ENCODE measurements around the gene GATAD2A. TPM values are rescaled to one million over a fixed set of nuclear protein-coding genes. Genes with fewer than 3 reads are reported as not detected.
A peak's percentile ranks its signal among the peaks of the same experiment; 100 is the strongest.

Gene GATAD2A
- total and polyA plus RNA-seq, 2 of the 8 experiments (the other 6 are each of a cell fraction or from before 2014, with no cell fraction given) = 38.4 to 205 TPM

DNA sequence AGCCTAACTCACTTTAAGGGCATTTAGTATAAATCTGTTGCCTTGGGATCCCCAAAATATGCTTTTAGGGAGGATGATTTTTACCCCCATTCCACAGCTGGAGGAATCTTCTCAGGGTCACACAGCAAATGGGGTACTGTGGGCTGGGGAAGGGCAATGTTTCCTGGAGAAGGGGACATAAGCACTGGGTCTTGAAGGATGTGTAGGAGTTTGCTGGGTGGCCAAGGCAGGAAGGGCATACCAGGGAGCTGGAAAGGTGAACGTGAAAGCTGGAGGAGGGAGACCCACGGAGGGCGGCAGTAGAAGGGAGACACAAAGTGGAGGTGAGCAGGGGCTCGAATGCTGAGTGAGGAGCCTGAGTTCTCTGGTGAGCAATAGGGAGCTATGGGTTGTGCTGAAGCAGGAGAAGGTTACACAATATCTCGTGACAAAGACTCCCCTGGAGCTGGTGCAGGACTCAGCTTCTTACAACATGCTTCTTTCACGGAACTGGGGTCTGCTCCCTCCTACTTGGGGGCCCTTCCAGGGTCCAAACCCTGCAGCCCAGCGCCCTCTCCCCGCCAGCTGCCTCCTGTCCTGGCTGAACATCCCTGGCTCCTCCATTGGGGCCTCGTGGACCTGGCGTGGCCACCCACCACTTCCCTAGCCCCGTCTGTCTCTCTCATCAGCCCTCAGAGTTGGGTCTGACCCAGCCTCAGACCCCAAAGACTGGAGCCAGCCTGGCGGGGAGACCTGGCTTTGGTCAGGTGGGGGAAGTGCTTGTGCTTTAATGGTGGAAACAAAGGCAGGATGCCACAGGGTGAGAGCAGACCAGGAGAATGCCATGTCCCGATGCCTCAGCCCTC, 143.7 kb downstream of the GATAD2A start:
- Histone ChIP-seq H3K79me2 (ENCODE audit: control insufficient read depth in 1 of 2, insufficient read depth in 2 of 2, low read length in 2 of 2) (no peaks in the 10 kb centered on the region), H3K23me2 (ENCODE audit: low read depth, low read length) (no peaks in the 10 kb centered on the region), H2AFZ (ENCODE audit: low read length) (no peak overlapping the region), H3K36me3 (ENCODE audit: control insufficient read depth in 2 of 4, insufficient read depth in 4 of 4, low read length in 3 of 4) (no peaks in the 10 kb centered on the region), H3K79me1 (ENCODE audit: low read depth, low read length) (no peaks in the 10 kb centered on the region), H3K4me2 (ENCODE audit: insufficient read depth in 1 of 2, low read depth in 2 of 2, low read length in 2 of 2) (no peak overlapping the region), H2BK120ac (replicated peaks; ENCODE audit: low read depth, low read length) (no peak overlapping the region), H3K9me3 (ENCODE audit: insufficient read depth in 2 of 2, low read depth in 1 of 2, low read length in 1 of 2) (no peaks in the 10 kb centered on the region), H3K4ac (replicated peaks; ENCODE audit: insufficient read length, low read depth, low read length) (no peak overlapping the region), H2BK15ac (ENCODE audit: low read length) (no peak overlapping the region), H2AK5ac (ENCODE audit: low read depth, low read length) (no peak overlapping the region), H2BK5ac (ENCODE audit: low read depth, low read length) (peak overlapping the region; percentile 8; the same call in 1 of the 2 replicates), H4K8ac (ENCODE audit: extremely low read depth, insufficient read depth, low read length) (no peak overlapping the region), H3K18ac (ENCODE audit: extremely low read depth, low read length) (no peak overlapping the region; the same call in 1 of the 2 replicates), H3K14ac (ENCODE audit: insufficient read length) (no peak overlapping the region), H3K4me3 (ENCODE audit: extremely low read depth in 1 of 4, insufficient read depth in 2 of 4, low read depth in 3 of 4, low read length in 4 of 4) (no peak overlapping the region), H3K4me1 (replicated peaks in 1 of 4; ENCODE audit: control insufficient read depth in 3 of 4, insufficient read depth in 4 of 4, low read length in 3 of 4) (no peaks in the 10 kb centered on the region; a peak in 3 of 7 replicates), H3K27ac (ENCODE audit: low read depth, low read length) (no peak overlapping the region), H3K23ac (ENCODE audit: insufficient read length) (no peak overlapping the region), H3K27me3 (replicated peaks in 1 of 4; ENCODE audit: control insufficient read depth in 3 of 4, extremely low read depth in 1 of 4, insufficient read depth in 3 of 4, low read length in 3 of 4) (no peaks in the 10 kb centered on the region; a peak in 1 of 7 replicates), H4K5ac (ENCODE audit: insufficient read length, low read depth, low read length) (no peak overlapping the region), H3K56ac (replicated peaks; ENCODE audit: insufficient read length, low read depth, low read length) (no peak overlapping the region), H4K20me1 (replicated peaks in 1 of 2; ENCODE audit: control insufficient read depth in 1 of 2, insufficient read depth in 2 of 2, low read length in 2 of 2) (no peaks in the 10 kb centered on the region), H2BK20ac (ENCODE audit: low read length) (no peak overlapping the region), H4K91ac (replicated peaks; ENCODE audit: insufficient read length, low read length) (no peak overlapping the region), H3K9ac (replicated peaks in 1 of 4; ENCODE audit: extremely low read depth in 1 of 4, low read depth in 3 of 4, low read length in 3 of 4) (no peak overlapping the region), H2BK12ac (ENCODE audit: low read depth, low read length) (no peak overlapping the region)
- FAIRE-seq (no peak), DNase-seq (ENCODE audit: low read depth in 1 of 2, low spot score in 2 of 2) (no peak)
- 82% methylated on average over 13 of the region's 13 CpGs; no CpG with 5 or more reads in 1 of the 2 experiments for WGBS, 2 experiments (ENCODE audit: extremely low coverage in 1 of 2, insufficient coverage in 1 of 2, insufficient read length in 1 of 2, insufficient replicate concordance in 2 of 2, low coverage in 1 of 2, low lambda C conversion rate in 2 of 2, missing lambda C conversion rate in 1 of 2)
- POLR2A ChIA-PET (ENCODE audit: partially characterized antibody) = interaction anchor here (1.0 to 2.3 kb wide), 4 partner anchors 10 to 20 kb away, joined by 3 to 7 read pairs (median 6); partner anchors contain the start of gene YJEFN3
- CTCF ChIA-PET (ENCODE audit: partially characterized antibody) = interaction anchor here (0.6 to 15.7 kb wide), 4 partner anchors 12 to 33 kb away, joined by 3 to 223 read pairs (median 142); partner anchors contain the start of genes CILP2, NDUFA13 and YJEFN3
- TF ChIP-seq MAX (IDR thresholded peaks at IDR 0.05) (no peak), CTCF (IDR thresholded peaks at IDR 0.05; ENCODE audit: control extremely low read depth in 1 of 3, insufficient read depth in 1 of 3, low read depth in 1 of 3, low read length in 3 of 3) (no peak), TAF7 (optimal IDR thresholded peaks at IDR 0.05; ENCODE audit: borderline replicate concordance, low read depth, low read length) (no peak), KDM5A (IDR thresholded peaks at IDR 0.05; ENCODE audit: low read length) (no peak), CBX5 (IDR thresholded peaks at IDR 0.05; ENCODE audit: low read depth, low read length) (no peak), KDM1A (IDR thresholded peaks at IDR 0.05; ENCODE audit: borderline replicate concordance, low read length) (no peak), RNF2 (IDR thresholded peaks at IDR 0.05; ENCODE audit: borderline replicate concordance, low read depth, low read length, missing control alignments, poor library complexity, severe bottlenecking) (no peak), TCF12 (IDR thresholded peaks at IDR 0.05; ENCODE audit: low read depth, low read length) (no peak)

All from H1 (cell line).